GM12865 (cell line): ENCODE data around the gene LCN12.

Source experiments
- DNase-seq: peaks from one replicate; pipeline ENCODE4 v3.0.0; 2010; ENCODE audit warnings: low read depth
- H3K4me3 ChIP-seq: 2 replicates; pipeline ENCODE4 v1.5.1; 2011; ENCODE audit warnings: mild to moderate bottlenecking, low read depth, low read length, control low read depth
- CTCF ChIP-seq: IDR thresholded peaks from 2 replicates; pipeline ENCODE4 v1.5.1; 2011; ENCODE audit warnings: low read length, control low read depth, low read depth, inconsistent platforms; ENCODE audit not compliant: insufficient read depth; ENCODE audit errors: missing control alignments

Gene LCN12

GRCh38 chr9:136954270-136955083, 2.4 kb downstream of the LCN12 start:
- no peak for DNase-seq
- TF ChIP-seq CTCF: no peak
- H3K4me3 ChIP-seq: no peak overlapping the region

GRCh38 chr9:136955202-136955942, 3.3 kb downstream of the LCN12 start:
- H3K4me3 ChIP-seq: no peak overlapping the region
- no peak for TF ChIP-seq CTCF
- DNase-seq: no peak

- no peak overlapping the region for H3K4me3 ChIP-seq
Measured at GRCh38 chr9:136955943-136956335, 3.9 kb downstream of the LCN12 start.

GRCh38 chr9:136956604-136957003, 4.5 kb downstream of the LCN12 start:
- H3K4me3 ChIP-seq: no peak overlapping the region
- no peak for TF ChIP-seq CTCF

More at GRCh38 chr9:136955943-136956335, 3.9 kb downstream of the LCN12 start:
- no peak for DNase-seq
- no peak for TF ChIP-seq CTCF

GRCh38 chr9:136957461-136957860, 5.4 kb downstream of the LCN12 start:
- no peak overlapping the region for H3K4me3 ChIP-seq
- DNase-seq: no peak
- TF ChIP-seq CTCF: no peak

More at GRCh38 chr9:136956604-136957003, 4.5 kb downstream of the LCN12 start:
- no peak for DNase-seq

GRCh38 chr9:136957901-136958300, 5.8 kb downstream of the LCN12 start:
- no peak overlapping the region for H3K4me3 ChIP-seq
- no peak for TF ChIP-seq CTCF
- DNase-seq: no peak
